Psoas muscle (tissue), 8 donors: ENCODE data around the gene PKNOX2. TPM values are rescaled to one million over a fixed set of nuclear protein-coding genes. Genes with fewer than 3 reads are reported as not detected.

Source experiments
- ATAC-seq, 4 donors: fragments of 200-7000 bp; cut with Tn5 transposase; one replicate each; pipeline ENCODE4 v1.9.1; 2020; ENCODE audit warnings: moderate library complexity in 3 of 4, mild to moderate bottlenecking in 2 of 4
- DNase-seq, 2 donors: peaks; one replicate each; pipeline ENCODE4 v3.0.0-alpha.2; 2020
- H3K27ac ChIP-seq: fragments of 200-600 bp; one replicate; pipeline ENCODE4 v1.8.0; 2022
- H3K27me3 ChIP-seq, 3 donors: fragments of 200-600 bp in 1 of 3; one replicate each; pipeline versions ENCODE4 v1.6.1 to v1.8.0; 2013 to 2022; ENCODE audit warnings: low read length in 2 of 3, mild to moderate bottlenecking in 2 of 3, moderate library complexity in 1 of 3; ENCODE audit not compliant: insufficient read depth in 3 of 3
- H3K36me3 ChIP-seq, 2 donors: fragments of 200-600 bp in 1 of 2; one replicate each; pipeline versions ENCODE4 v1.6.1 to v1.8.0; 2013 to 2022; ENCODE audit warnings: low read depth in 1 of 2, mild to moderate bottlenecking in 1 of 2, moderate library complexity in 1 of 2; ENCODE audit not compliant: insufficient read depth in 1 of 2
- H3K4me1 ChIP-seq: fragments of 200-600 bp; one replicate; pipeline ENCODE4 v1.8.0; 2022
- H3K4me3 ChIP-seq: fragments of 200-600 bp; one replicate; pipeline ENCODE4 v1.8.0; 2022; ENCODE audit warnings: mild to moderate bottlenecking
- H3K9me3 ChIP-seq: fragments of 200-600 bp; one replicate; pipeline ENCODE4 v1.8.0; 2022
- WGBS, 3 donors: extraction: QIAGEN DNeasy Blood & Tissue Kit; methylation state at CpG; one replicate each; pipeline versions ENCODE4 v1.1.6 to v1.1.7; 2013; 5-methylcytosine and 5-hydroxymethylcytosine counted together
- intact Hi-C, 2 donors: fragments of 100-400 bp; cut with DNase I; formaldehyde crosslinking; loops; one replicate each; pipeline versions ENCODE4 v1.11.0 to v1.14.2; 2022
- polyA plus RNA-seq, 3 donors: library from polyadenylated mRNA; stranded (reverse); fragments of 200-250 nt; gene quantifications; one replicate each; pipeline ENCODE4 v1.2.3, GENCODE V29; 2013
- total RNA-seq, 4 donors: library from RNA; stranded (reverse); fragmentation: NEBNext Ultra II Directional in 2 of 4; extraction: Animal tissue kit (Norgen Biotek cat#: 25700) in 2 of 4; gene quantifications; one replicate each; pipeline versions ENCODE4 v1.2.1 to v1.2.4, GENCODE V29; 2021 to 2023
- TF ChIP-seq, protein P1 (sequence below): fragments of 200-600 bp; IDR thresholded peaks from one replicate; pipeline ENCODE4 v1.8.0; 2022; ENCODE audit warnings: antibody characterized with exemption
- donor health status: healthy with polysubstance abuse.
- donor health status: DM: no; HTN: no; CAD: no; lungs with moderate emphysema.
- donor health status: Bipolar disorder and iron deficiency.
- donor health status: healthy.
- donor health status: DM: yes; HTN: yes; CAD: no.
- donor health status: DM: no; HTN: no; CAD: no.
- donor health status: DM: no; HTN: no; CAD: no.
- donor health status: DM: yes; HTN: yes; CAD: no.

Gene PKNOX2
- total and polyA plus RNA-seq, 7 donors: 1.8 to 30.5 (median 14.5) TPM

DNA sequence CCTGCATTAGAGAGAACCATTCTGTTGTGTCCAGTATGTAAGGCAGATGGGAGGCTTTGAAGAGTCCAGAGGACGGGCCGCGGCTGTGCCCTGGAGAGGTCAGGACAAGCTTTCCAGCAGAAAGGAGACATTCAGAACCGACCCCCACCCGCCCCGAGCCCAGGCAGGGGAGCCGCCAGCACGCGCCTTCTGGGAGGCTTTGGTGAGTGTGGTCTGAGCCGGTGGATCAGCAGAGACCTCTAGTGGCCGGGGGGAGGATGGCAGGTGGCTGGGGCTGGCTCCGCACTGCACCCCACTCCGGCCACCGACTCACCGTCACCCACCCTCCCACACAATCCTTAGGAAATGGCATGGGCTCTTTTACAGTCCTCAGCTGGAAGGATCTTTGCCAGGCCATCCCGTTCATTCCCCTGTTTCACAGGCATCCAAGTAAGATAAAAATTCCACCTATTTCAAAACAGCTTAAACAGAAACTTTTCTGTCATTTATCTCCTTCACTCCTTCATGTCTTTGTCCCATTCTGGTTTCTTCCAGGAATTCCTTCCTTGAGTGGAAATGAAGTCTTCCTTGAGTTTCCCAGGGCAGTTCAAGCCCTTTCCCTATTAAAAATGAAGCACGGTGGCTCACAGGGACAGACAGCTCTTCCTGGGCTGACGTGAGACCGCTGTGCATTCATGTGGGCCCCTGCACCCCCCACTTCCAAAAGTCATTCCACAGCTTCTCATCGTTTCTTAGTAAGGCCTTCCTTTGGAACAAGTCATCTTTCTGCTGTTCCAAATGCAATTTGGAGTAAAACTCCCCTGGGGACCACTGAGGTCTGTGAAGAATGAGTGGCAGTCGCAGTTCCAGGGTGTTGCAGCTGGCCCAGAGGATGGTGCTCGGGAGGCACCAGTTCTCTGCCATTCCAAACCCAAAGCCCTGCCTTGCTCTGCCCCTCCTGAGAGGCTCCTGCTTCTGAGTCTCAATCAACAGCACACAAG lies 240.6 kb downstream of the PKNOX2 start:
- H3K9me3 ChIP-seq: no peaks in the 10 kb centered on the region
- peak; percentile 79 to 92 for DNase-seq
- intact Hi-C loops: loop anchor here (2.0 to 5.0 kb wide), 7 partner anchors 26 to 240 kb away; partner anchors contain the start of gene PKNOX2 (in 1 of the 2)
- no peaks in the 10 kb centered on the region for H3K27me3 ChIP-seq
- ATAC-seq: peak; percentile 74 to 85 (median 81)
- H3K4me1 ChIP-seq: peaks cover 64% of the 10 kb centered on the region
- TF ChIP-seq, protein P1, sequence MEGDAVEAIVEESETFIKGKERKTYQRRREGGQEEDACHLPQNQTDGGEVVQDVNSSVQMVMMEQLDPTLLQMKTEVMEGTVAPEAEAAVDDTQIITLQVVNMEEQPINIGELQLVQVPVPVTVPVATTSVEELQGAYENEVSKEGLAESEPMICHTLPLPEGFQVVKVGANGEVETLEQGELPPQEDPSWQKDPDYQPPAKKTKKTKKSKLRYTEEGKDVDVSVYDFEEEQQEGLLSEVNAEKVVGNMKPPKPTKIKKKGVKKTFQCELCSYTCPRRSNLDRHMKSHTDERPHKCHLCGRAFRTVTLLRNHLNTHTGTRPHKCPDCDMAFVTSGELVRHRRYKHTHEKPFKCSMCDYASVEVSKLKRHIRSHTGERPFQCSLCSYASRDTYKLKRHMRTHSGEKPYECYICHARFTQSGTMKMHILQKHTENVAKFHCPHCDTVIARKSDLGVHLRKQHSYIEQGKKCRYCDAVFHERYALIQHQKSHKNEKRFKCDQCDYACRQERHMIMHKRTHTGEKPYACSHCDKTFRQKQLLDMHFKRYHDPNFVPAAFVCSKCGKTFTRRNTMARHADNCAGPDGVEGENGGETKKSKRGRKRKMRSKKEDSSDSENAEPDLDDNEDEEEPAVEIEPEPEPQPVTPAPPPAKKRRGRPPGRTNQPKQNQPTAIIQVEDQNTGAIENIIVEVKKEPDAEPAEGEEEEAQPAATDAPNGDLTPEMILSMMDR: peak; percentile 96
- peak overlapping the region; percentile 39 for H3K4me3 ChIP-seq
- H3K27ac ChIP-seq: peak overlapping the region; percentile 92
- WGBS, 3 donors: 19 to 22% (median 19%) methylated on average over 22 of the region's 22 CpGs
- H3K36me3 ChIP-seq: no peaks in the 10 kb centered on the region

DNA sequence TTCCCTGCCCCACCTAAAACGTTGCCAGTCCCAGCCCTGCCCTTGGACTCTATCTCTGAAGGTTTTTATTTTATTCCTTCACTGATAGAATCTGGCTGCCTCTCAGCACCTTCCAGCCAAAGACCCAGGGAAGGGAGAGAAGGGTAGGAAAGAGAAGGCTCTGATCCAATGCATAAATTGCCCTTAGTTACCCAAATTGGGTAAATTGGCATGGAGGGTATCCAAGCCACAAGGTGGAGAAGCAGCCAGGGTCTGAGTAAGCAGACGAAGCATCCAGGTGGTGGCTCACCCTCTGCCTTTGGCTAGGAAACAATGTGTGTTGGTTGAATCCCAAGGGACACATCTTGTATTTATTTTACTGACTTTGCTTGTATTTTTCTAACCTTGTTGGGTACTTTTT lies 242.5 kb downstream of the PKNOX2 start:
- Histone ChIP-seq H3K27me3 (no peaks in the 10 kb centered on the region), H3K9me3 (no peaks in the 10 kb centered on the region), H3K4me1 (peaks cover 52% of the 10 kb centered on the region), H3K4me3 (no peak overlapping the region), H3K27ac (peak overlapping the region; percentile 71), H3K36me3 (no peaks in the 10 kb centered on the region)
- DNase-seq (no peak), ATAC-seq (no peak)
- TF ChIP-seq, protein P1: no peak
- intact Hi-C loops: loop anchor here (5.0 kb wide), 2 partner anchors 115 to 240 kb away; no protein-coding TSS in a partner anchor
- WGBS, 3 donors: 21 to 40% (median 34%) methylated on average over 2 of the region's 2 CpGs

DNA sequence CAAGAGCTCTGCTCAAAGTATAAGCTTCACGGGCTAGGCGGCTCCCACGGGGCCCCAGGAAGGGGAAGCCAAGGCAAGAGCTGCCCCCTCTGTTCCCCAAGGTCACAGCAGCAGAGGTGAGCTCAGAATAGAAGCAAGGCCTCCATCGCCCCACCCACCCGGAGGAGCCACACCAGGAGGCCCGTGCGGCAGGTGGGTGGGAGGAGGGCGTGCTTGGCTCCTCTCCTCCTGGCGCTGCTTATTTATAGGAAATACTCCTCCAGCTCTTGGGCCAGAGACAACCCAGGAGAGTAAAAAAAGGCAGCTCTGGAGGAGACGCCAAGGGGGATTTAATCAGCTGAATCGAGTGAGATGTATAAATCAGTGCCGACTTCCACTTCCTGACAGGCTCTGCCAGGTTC lies 243.8 kb downstream of the PKNOX2 start:
- H3K27me3 ChIP-seq: no peaks in the 10 kb centered on the region
- DNase-seq (peak in 1 of 2 donors; percentile 50), ATAC-seq (peak in 1 of 4 donors; percentile 26)
- intact Hi-C loops: loop anchor here (5.0 kb wide), 2 partner anchors 116 to 241 kb away; no protein-coding TSS in a partner anchor
- 22 to 33% (median 30%) methylated on average over 9 to 12 of the region's 12 CpGs for WGBS, 3 donors
- H3K36me3 ChIP-seq: no peaks in the 10 kb centered on the region
- H3K4me1 ChIP-seq: peaks cover 43% of the 10 kb centered on the region
- H3K9me3 ChIP-seq: no peaks in the 10 kb centered on the region
- no peak overlapping the region for H3K4me3 ChIP-seq
- TF ChIP-seq, protein P1: no peak
- peak overlapping the region; percentile 71 for H3K27ac ChIP-seq

DNA sequence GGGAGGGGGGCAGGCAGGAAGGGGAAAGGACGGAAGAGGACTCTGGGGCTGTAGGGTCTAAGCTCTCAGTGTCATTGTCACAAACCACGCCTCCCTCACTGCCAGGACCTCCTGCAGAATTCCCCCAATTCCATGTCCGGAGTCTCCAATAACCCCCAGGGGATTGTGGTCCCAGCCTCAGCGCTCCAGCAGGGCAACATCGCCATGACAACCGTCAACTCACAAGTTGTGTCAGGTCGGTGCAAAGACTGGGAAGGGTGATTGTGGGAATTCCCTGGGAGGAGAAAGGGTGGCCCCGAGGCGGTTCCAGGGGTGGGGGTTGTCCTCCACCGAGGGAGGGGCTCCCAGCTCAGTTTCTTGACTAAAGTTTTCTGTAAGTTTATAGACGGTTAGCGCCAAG lies 245.5 kb downstream of the PKNOX2 start:
- H3K4me3 ChIP-seq: no peak overlapping the region
- no peak overlapping the region for H3K27ac ChIP-seq
- H3K36me3 ChIP-seq: no peaks in the 10 kb centered on the region
- intact Hi-C loops: no loop called here
- peaks cover 26% of the 10 kb centered on the region for H3K4me1 ChIP-seq
- WGBS, 3 donors: 60 to 69% (median 68%) methylated on average over 12 of the region's 12 CpGs
- no peaks in the 10 kb centered on the region for H3K27me3 ChIP-seq
- DNase-seq (no peak), ATAC-seq (no peak)
- TF ChIP-seq, protein P1: no peak
- no peaks in the 10 kb centered on the region for H3K9me3 ChIP-seq
